PC-3 (cell line): ENCODE results near the gene SLC13A2. TPM values are rescaled to one million over a fixed set of nuclear protein-coding genes. Genes with fewer than 3 reads are reported as not detected.
A peak's percentile ranks its signal among the peaks of the same experiment; 100 is the strongest.

Experiments
- ATAC-seq: fragments of 200-7000 bp; cut with Tn5 transposase; 2 replicates; pipeline ENCODE4 v1.9.1; 2020; ENCODE audit warnings: mild to moderate bottlenecking, moderate library complexity
- BruUV-seq: library from RNA; stranded (reverse); fragments of 400-500 nt; replicated peaks from 2 replicates; lab custom pipeline; 2021; lab: Mats Ljungman, UMichigan
- CTCF ChIA-PET: fragments of 300-600 bp; sonication (Branson Sonifier 250); formaldehyde crosslinking; loops from one replicate; lab custom pipeline; 2022; ENCODE audit warnings: antibody characterized with exemption; lab: Charles Lee
- POLR2A ChIA-PET: fragments of 300-600 bp; sonication (Branson Sonifier 250); formaldehyde crosslinking; loops from one replicate; lab custom pipeline; 2022; ENCODE audit warnings: antibody characterized with exemption; ENCODE audit not compliant: unreplicated experiment; lab: Charles Lee
- DNase-seq: peaks from one replicate; pipeline ENCODE4 v3.0.0-alpha.2; 2015
- H2AFZ ChIP-seq: fragments of 300-600 bp; sonication (generic); 2 replicates; pipeline ENCODE4 v1.6.0; 2016; ENCODE audit warnings: antibody characterized with exemption, low read length
- H3F3A ChIP-seq: fragments of 300-600 bp; sonication (generic); one replicate; pipeline ENCODE4 v1.6.0; 2017; ENCODE audit warnings: antibody characterized with exemption, low read length, control low read depth, mild to moderate bottlenecking; ENCODE audit not compliant: unreplicated experiment
- H3K27ac ChIP-seq: fragments of 300-600 bp; sonication (generic); 2 replicates; pipeline ENCODE4 v1.5.1; 2016; ENCODE audit warnings: mild to moderate bottlenecking, low read length
- H3K27me3 ChIP-seq: fragments of 300-600 bp; sonication (generic); 2 replicates; pipeline ENCODE4 v1.6.1; 2016; ENCODE audit warnings: low read length, mixed read lengths
- H3K36me3 ChIP-seq: fragments of 300-600 bp; sonication (generic); 2 replicates; pipeline ENCODE4 v1.6.1; 2016; ENCODE audit warnings: low read depth, mixed run types, low read length, mixed read lengths
- H3K4me1 ChIP-seq: fragments of 300-600 bp; sonication (generic); 2 replicates; pipeline ENCODE4 v1.5.1; 2016; ENCODE audit warnings: low read length; ENCODE audit not compliant: insufficient read depth
- H3K4me2 ChIP-seq: fragments of 300-600 bp; sonication (generic); 2 replicates; pipeline ENCODE4 v1.6.0; 2016; ENCODE audit warnings: low read length
- H3K4me3 ChIP-seq: fragments of 300-600 bp; sonication (generic); 2 replicates; pipeline ENCODE4 v1.5.1; 2016; ENCODE audit warnings: mild to moderate bottlenecking, low read length, mixed read lengths
- H3K79me2 ChIP-seq: fragments of 300-600 bp; sonication (generic); 2 replicates; pipeline ENCODE4 v1.6.1; 2017; ENCODE audit warnings: low read length, mixed read lengths
- H3K9ac ChIP-seq: fragments of 300-600 bp; sonication (generic); 2 replicates; pipeline ENCODE4 v1.6.0; 2016; ENCODE audit warnings: mild to moderate bottlenecking, low read length
- H3K9me2 ChIP-seq: fragments of 300-600 bp; sonication (generic); replicated peaks from 2 replicates; pipeline ENCODE4 v1.6.1; 2016; ENCODE audit warnings: mixed run types, low read length, mixed read lengths
- H3K9me3 ChIP-seq: fragments of 300-600 bp; sonication (generic); 2 replicates; pipeline ENCODE4 v1.6.1; 2016; ENCODE audit warnings: low read length, mixed read lengths
- H4K20me1 ChIP-seq: fragments of 300-600 bp; sonication (generic); 2 replicates; pipeline ENCODE4 v1.6.1; 2016; ENCODE audit warnings: low read length, mixed read lengths
- CTCF ChIP-seq: fragments of 300-600 bp; sonication (generic); conservative IDR thresholded peaks from 2 replicates; pipeline ENCODE4 v1.5.1; 2017; ENCODE audit warnings: antibody characterized with exemption, low read depth, mild to moderate bottlenecking, low read length
- EZH2 ChIP-seq: fragments of 300-600 bp; sonication (generic); IDR thresholded peaks from one replicate; pipeline ENCODE4 v1.6.1; 2017; ENCODE audit warnings: antibody characterized with exemption, mild to moderate bottlenecking, low read length; ENCODE audit not compliant: unreplicated experiment
- EZH2phosphoT487 ChIP-seq: fragments of 300-600 bp; sonication (generic); IDR thresholded peaks from 2 replicates; pipeline ENCODE4 v1.6.1; 2018; ENCODE audit warnings: mild to moderate bottlenecking, antibody characterized with exemption, low read length, borderline replicate concordance
- intact Hi-C: fragments of 100-400 bp; cut with micrococcal nuclease; formaldehyde crosslinking; loops from 2 replicates; pipeline ENCODE4 v1.9.0; 2023
- total RNA-seq: library from RNA; depleted of rRNA; stranded (reverse); fragments of >200 nt; gene quantifications from 2 replicates; pipeline ENCODE4 v1.2.3, GENCODE V29; 2014

SLC13A2 gene
- total RNA-seq, 1 experiment from 2014 or later = not detected

- no peaks in the 10 kb centered on the region for H3K36me3 ChIP-seq
- H3K9ac ChIP-seq = no peak overlapping the region
- peaks cover 26% of the 10 kb centered on the region for H3K4me1 ChIP-seq
- H3K79me2 ChIP-seq = no peaks in the 10 kb centered on the region
- BruUV-seq = no TSS peak
- intact Hi-C loops = no loop called here
- H3K9me2 ChIP-seq = no peaks in the 10 kb centered on the region
- H3K27ac ChIP-seq = no peak overlapping the region
- no peaks in the 10 kb centered on the region for H3K9me3 ChIP-seq
- H3F3A ChIP-seq = no peaks in the 10 kb centered on the region
- no peak overlapping the region for H3K4me3 ChIP-seq
- H4K20me1 ChIP-seq = no peaks in the 10 kb centered on the region
- H3K4me2 ChIP-seq = no peak overlapping the region
- DNase-seq = no peak
- no peak for TF ChIP-seq CTCF
- no peak for TF ChIP-seq EZH2phosphoT487
- no peak for TF ChIP-seq EZH2
- ChIA-PET POLR2A (no interaction called here), CTCF (no interaction called here)
- H3K27me3 ChIP-seq = no peaks in the 10 kb centered on the region
- H2AFZ ChIP-seq = no peak overlapping the region
- no peak for ATAC-seq
Observed at GRCh38 chr17:28526381-28526780, 52.9 kb downstream of the SLC13A2 start.

GRCh38 chr17:28527181-28527681 lies 53.8 kb downstream of the SLC13A2 start:
- H3K9me2 ChIP-seq = no peaks in the 10 kb centered on the region
- ChIA-PET POLR2A (no interaction called here), CTCF (no interaction called here)
- no peak overlapping the region for H3K27ac ChIP-seq
- intact Hi-C loops = no loop called here
- no peak for ATAC-seq
- no peak overlapping the region for H3K4me2 ChIP-seq
- no peak for TF ChIP-seq EZH2
- no peak for TF ChIP-seq EZH2phosphoT487
- no peak for TF ChIP-seq CTCF
- BruUV-seq = no TSS peak
- H3K9me3 ChIP-seq = no peaks in the 10 kb centered on the region
- peaks cover 26% of the 10 kb centered on the region for H3K4me1 ChIP-seq
- H3K4me3 ChIP-seq = no peak overlapping the region
- no peak for DNase-seq
- H2AFZ ChIP-seq = no peak overlapping the region
- H3F3A ChIP-seq = no peaks in the 10 kb centered on the region
- no peak overlapping the region for H3K9ac ChIP-seq
- no peaks in the 10 kb centered on the region for H3K27me3 ChIP-seq
- no peaks in the 10 kb centered on the region for H4K20me1 ChIP-seq
- H3K36me3 ChIP-seq = no peaks in the 10 kb centered on the region
- H3K79me2 ChIP-seq = no peaks in the 10 kb centered on the region

- no TSS peak for BruUV-seq
- CTCF ChIA-PET = no interaction called here
Observed at GRCh38 chr17:28527859-28528258, 54.4 kb downstream of the SLC13A2 start.

More at GRCh38 chr17:28527859-28528258, 54.4 kb downstream of the SLC13A2 start:
- H3K9me3 ChIP-seq = no peaks in the 10 kb centered on the region
- no peaks in the 10 kb centered on the region for H3K36me3 ChIP-seq
- no peaks in the 10 kb centered on the region for H3K9me2 ChIP-seq
- ATAC-seq (peak; percentile 42), DNase-seq (peak; percentile 54)
- intact Hi-C loops = no loop called here
- H3K4me2 ChIP-seq = peak overlapping the region; percentile 51
- H3K79me2 ChIP-seq = no peaks in the 10 kb centered on the region
- H3K27ac ChIP-seq = peak overlapping the region; percentile 56
- no peaks in the 10 kb centered on the region for H3F3A ChIP-seq
- no peaks in the 10 kb centered on the region for H3K27me3 ChIP-seq
- peaks cover 31% of the 10 kb centered on the region for H3K4me1 ChIP-seq
- no peak for TF ChIP-seq EZH2phosphoT487
- TF ChIP-seq EZH2 = no peak
- no peak for TF ChIP-seq CTCF
- POLR2A ChIA-PET = no interaction called here
- no peaks in the 10 kb centered on the region for H4K20me1 ChIP-seq
- H2AFZ ChIP-seq = no peak overlapping the region
- H3K4me3 ChIP-seq = no peak overlapping the region
- no peak overlapping the region for H3K9ac ChIP-seq
